Urinary bladder (tissue), 4 donors: ENCODE measurements around the gene CLBA1. TPM values are rescaled to one million over a fixed set of nuclear protein-coding genes. Genes with fewer than 3 reads are reported as not detected.

Experiments used
- DNase-seq: peaks from one replicate; pipeline ENCODE4 v3.0.0-alpha.2; 2015; ENCODE audit errors: extremely low spot score
- H3K27ac ChIP-seq: one replicate; pipeline ENCODE4 v1.5.1; 2013; ENCODE audit warnings: low read depth, mild to moderate bottlenecking, moderate library complexity
- H3K36me3 ChIP-seq: one replicate; pipeline ENCODE4 v1.6.1; 2013; ENCODE audit warnings: mild to moderate bottlenecking, moderate library complexity; ENCODE audit not compliant: insufficient read depth
- H3K4me1 ChIP-seq: one replicate; pipeline ENCODE4 v1.6.1; 2013; ENCODE audit warnings: mild to moderate bottlenecking, moderate library complexity; ENCODE audit not compliant: insufficient read depth
- H3K4me3 ChIP-seq: one replicate; pipeline ENCODE4 v1.5.1; 2013; ENCODE audit warnings: low read depth, low read length
- WGBS: extraction: QIAGEN DNeasy Blood & Tissue Kit; methylation state at CpG from one replicate; pipeline ENCODE4 v1.1.7; 2013; 5-methylcytosine and 5-hydroxymethylcytosine counted together
- polyA plus RNA-seq: library from polyadenylated mRNA; stranded (reverse); fragments of 200-250 nt; gene quantifications from one replicate; pipeline ENCODE4 v1.2.3, GENCODE V29; 2013
- total RNA-seq: library from RNA; depleted of rRNA; stranded (reverse); fragments of >200 nt; gene quantifications from one replicate; pipeline ENCODE4 v1.2.3, GENCODE V29; 2014
- donor health status: healthy with polysubstance abuse.
- donor health status: healthy.

The CLBA1 gene
- total and polyA plus RNA-seq, 2 donors, result 4.7 to 10.1 TPM

DNA sequence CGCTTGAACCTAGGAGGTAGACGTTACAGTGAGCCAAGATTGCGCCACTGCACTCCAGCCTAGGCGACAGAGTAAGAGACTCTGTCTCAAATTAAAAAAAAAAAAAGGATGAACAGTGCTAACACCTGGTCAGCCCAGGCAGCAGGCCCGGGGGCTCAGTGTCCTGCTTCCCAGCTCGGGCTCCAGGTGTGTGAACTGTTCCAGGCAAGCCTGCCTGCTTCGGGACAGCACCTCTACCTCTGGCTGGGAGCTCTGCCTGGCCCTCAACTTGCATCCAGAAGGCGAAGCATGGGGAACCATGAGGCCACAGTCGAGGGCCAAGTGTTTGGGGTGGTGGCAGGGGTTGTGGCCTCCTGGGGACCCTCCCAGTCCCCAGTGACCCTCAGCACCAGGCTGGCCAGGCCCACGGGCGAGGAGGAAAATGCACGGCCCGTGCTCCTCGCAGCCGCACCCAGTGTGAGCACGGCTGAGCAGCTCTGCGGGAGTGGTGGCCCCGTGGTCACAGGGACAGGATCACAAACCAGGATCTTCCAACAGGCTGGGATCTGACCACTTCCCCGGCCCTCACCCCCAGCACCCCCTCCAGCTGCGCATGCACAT is 19.8 kb downstream of the CLBA1 start:
- Histone ChIP-seq H3K4me1 (no peaks in the 10 kb centered on the region), H3K36me3 (no peaks in the 10 kb centered on the region), H3K27ac (no peak overlapping the region), H3K4me3 (no peak overlapping the region)
- 84% methylated on average over 20 of the region's 20 CpGs for WGBS
- DNase-seq, result no peak

DNA sequence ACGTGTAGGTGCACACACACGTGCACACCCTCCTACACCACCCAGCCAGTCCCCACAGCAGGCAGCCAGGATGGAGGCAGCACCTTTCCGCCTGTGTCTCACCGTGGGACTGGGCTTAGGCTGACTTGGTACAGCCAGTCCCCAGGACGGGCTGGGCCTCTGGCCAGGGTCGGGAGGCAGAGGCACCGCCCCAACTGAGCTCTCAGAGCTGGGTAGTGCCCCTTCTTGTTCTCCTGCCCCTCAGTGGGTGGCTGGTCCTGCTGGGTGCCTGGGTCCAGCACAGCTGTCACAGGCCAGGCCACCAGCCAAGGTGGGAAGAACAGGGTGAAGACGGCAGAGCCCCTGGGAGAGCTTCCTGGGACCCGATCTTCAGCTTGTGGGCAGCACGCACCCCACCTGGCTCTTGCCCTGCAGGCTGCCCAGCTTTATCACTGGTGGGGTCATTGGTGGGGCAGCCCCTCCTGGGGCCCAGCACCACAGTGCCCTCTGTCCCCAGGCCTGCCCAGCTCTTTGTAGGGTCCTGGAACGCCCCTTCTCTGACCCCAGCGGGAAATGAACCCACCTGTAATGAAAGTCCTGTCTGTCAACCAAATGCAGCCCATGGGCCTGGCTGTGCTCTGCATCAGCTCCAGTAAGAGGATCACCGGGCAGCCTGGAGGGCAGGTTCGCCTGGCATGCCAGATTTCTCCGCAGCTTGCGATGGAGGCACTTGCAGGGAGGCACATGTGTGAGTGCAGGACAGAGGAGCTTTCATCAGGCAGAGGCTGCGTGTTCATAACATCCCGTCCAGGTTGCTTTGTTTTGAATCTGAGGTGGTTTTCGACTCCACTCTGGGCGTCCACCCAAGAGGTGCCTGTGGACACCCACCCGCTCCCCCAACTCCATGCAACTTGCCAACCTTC is 20.6 kb downstream of the CLBA1 start:
- no peak overlapping the region for H3K4me3 ChIP-seq
- no peak overlapping the region for H3K27ac ChIP-seq
- WGBS, result 85% methylated on average over 21 of the region's 21 CpGs
- no peaks in the 10 kb centered on the region for H3K4me1 ChIP-seq
- DNase-seq, result no peak
- no peaks in the 10 kb centered on the region for H3K36me3 ChIP-seq

DNA sequence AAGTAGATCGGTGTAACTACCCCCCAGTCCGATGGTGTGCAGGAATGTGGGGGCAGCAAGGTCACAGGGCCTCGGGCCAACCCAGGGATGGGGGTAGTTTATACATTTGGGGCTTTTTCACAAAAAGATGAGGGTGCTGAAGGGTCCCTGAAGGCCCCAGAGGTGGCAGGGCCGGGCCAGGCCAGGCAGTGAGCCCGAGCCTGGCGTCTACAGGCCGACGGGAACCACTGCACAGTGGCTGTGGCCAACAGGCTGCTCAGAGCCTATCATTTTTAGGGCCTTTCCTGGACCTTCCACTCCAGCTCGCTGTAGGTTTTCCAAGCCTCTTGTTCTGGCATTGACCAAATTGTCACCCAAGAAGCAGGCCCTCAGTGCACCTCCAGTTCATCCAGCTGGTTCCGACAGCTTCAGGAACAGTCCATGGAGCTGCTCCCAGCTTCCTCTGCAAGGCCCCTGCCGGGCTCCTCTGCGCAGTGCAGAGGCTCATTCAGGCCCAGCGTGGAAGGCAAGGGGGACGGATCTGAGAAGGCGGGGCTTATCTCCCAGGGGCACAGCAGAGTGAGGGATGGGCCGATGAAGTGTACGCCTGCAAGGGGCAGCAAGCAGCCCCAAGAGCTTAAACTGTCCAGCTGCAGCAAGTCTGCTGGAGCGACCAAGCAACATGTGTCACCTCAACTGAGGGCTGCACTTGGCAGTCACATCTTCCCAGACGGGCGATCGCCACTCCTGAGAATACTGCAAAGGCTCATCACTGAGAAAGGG is 21.4 kb downstream of the CLBA1 start:
- Histone ChIP-seq H3K36me3 (peaks cover 2% of the 10 kb centered on the region), H3K4me3 (no peak overlapping the region), H3K27ac (no peak overlapping the region), H3K4me1 (no peaks in the 10 kb centered on the region)
- no peak for DNase-seq
- WGBS, result 88% methylated on average over 21 of the region's 21 CpGs

DNA sequence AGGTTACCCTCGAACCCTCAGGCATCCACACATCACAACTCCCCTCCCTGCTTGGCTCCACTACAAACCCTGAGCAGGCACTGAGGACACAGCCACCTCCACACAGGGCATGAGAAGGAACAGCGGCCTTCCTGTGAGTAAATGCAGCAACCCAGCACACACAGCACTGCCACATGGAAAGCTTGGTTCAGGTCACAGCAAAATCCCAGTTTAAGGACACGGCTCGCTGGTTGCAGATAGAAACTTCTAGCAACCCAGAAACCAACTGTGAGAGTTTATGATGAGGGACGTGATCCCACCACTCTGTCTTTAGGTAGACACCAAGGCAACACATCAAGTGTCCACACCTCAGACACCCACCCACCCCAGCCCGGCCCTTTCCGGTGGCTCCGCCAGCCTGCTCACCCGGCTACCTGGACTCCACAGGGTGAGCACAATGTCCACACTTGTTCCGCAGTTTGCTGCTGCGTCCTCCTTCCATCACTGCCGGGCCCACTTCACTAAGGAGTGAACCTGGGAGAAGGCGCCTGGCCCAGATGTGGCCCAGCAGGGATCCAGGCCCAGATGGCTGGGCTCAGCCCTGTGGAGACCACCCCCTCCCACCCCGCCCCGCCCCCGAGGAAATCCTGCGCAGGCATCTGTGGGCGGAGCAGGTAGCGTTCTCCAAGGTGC is 22.1 kb downstream of the CLBA1 start:
- Histone ChIP-seq H3K27ac (no peak overlapping the region), H3K36me3 (peaks cover 2% of the 10 kb centered on the region), H3K4me3 (no peak overlapping the region), H3K4me1 (no peaks in the 10 kb centered on the region)
- DNase-seq, result no peak
- WGBS, result 93% methylated on average over 19 of the region's 19 CpGs

- DNase-seq, result no peak
- Histone ChIP-seq H3K4me1 (no peaks in the 10 kb centered on the region), H3K36me3 (peaks cover 2% of the 10 kb centered on the region), H3K4me3 (no peak overlapping the region), H3K27ac (no peak overlapping the region)
- WGBS, result 86% methylated on average over 4 of the region's 4 CpGs
These were observed 24.5 kb downstream of the CLBA1 start for GRCh38 chr14:105010106-105010505.

- WGBS, result 70% methylated on average over 17 of the region's 17 CpGs
- no peak for DNase-seq
- Histone ChIP-seq H3K4me3 (no peak overlapping the region), H3K36me3 (peaks cover 2% of the 10 kb centered on the region), H3K27ac (no peak overlapping the region), H3K4me1 (no peaks in the 10 kb centered on the region)
These were observed 25.3 kb downstream of the CLBA1 start for GRCh38 chr14:105010891-105011291.

DNA sequence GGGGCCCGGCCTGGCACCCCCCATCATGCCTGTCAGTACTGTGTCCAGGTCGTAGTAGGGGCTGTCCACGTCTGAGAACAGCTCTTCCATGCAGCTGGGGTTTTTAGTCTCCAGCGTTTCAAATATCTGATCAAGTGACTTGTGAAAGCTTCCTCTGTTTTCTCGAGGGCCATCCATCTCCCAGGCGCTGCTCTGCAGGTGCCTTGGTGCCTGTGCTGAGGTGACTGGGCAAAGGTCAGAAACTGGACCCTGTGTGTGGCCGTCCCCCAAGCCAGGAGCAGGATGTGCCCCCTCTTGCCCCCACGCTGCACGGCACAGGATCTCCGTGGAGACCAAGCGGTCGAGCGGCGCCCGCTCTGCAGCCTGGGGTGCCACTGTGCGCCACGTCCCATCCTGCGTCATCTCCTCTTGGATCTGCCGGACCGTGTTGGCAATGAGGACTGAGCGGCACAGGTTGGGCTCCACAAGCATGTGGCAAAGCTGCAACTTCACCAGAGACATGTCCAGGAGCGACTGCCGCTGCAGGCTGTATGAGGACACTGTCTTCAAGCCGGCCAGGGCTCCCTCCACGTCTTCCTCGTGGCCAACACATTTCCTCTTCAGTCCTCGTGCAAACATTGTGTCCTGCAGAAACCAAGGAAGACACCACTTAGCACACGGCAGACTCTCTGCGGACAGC is 25.9 kb downstream of the CLBA1 start:
- DNase-seq, result no peak
- H3K4me3 ChIP-seq, result no peak overlapping the region
- no peaks in the 10 kb centered on the region for H3K4me1 ChIP-seq
- H3K36me3 ChIP-seq, result peaks cover 2% of the 10 kb centered on the region
- H3K27ac ChIP-seq, result no peak overlapping the region
- WGBS, result 81% methylated on average over 29 of the region's 29 CpGs

DNA sequence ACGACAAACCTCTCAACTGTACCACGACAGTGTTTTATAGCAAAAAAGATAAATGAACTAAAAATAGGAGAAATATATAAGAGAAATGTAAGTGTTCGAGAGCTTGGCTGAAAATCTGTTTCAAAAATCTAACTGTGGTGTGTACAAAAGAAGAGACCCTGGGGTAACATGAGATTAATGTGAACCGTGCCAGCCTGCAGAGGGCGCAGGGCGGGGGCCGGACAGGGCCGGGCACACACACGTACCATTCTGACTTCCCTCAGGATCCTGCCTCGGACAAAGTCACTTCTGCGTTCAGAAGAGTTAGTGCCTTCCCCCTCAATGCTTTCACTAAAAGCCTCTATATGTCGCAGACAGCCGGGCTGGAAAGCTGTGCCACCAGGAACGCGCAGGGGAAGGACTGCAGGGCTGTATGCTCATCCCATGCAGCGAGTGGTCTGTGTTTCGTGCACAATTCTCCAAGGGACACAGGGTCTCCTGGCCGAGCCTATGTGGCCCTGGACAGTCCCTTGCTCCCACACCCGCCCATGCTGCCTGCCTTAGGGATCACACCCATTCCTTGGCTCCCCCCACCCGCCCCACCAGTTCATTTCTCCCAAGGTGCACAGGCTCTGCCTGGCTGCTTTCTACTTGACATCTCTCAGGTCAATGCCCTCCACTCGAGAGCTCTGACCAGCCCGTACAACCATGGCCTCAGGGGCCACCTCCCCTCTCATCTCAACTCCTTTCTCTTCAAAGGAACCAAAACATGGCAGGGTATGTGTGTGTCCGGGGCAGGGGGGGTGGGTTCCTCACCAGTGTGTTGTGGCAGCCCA is 26.8 kb downstream of the CLBA1 start:
- no peak for DNase-seq
- H3K4me1 ChIP-seq, result no peaks in the 10 kb centered on the region
- no peak overlapping the region for H3K27ac ChIP-seq
- 69% methylated on average over 23 of the region's 23 CpGs for WGBS
- no peak overlapping the region for H3K4me3 ChIP-seq
- H3K36me3 ChIP-seq, result peaks cover 2% of the 10 kb centered on the region

DNA sequence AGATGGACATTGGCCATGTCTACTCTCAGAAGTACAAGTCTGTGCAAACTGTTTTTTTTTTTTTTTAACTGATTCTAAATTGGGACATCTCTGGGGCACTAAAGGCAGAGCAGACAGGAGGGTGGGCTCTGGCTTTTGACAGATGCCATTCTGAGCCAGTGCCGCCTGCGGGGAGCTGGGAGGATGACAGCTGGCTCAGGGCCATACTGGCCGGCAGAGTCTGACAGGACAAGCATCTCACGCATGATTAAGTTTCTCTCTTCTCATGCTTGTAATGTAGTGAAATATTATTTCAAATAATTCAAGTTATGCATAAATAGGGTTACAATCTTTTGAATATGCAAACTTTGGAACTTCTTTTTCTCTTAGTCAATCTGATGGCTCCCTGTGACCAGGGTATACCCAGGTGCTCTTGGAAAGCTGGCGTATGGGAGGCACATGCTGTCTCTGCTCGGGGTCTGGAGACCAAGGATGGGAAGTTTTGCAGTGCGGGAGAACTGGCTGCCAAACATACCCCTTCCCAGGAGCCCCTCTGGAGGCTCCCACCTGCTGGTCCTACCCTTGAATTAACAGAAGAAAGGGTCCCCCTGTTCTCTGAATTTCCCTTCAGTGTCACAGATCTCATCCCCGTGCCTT is 27.7 kb downstream of the CLBA1 start:
- Histone ChIP-seq H3K36me3 (peaks cover 2% of the 10 kb centered on the region), H3K27ac (no peak overlapping the region), H3K4me1 (no peaks in the 10 kb centered on the region), H3K4me3 (no peak overlapping the region)
- 45% methylated on average over 8 of the region's 8 CpGs for WGBS
- no peak for DNase-seq

GRCh38 chr14:105014032-105014431 is 28.4 kb downstream of the CLBA1 start:
- DNase-seq, result no peak
- WGBS, result 91% methylated on average over 9 of the region's 9 CpGs
- peaks cover 2% of the 10 kb centered on the region for H3K36me3 ChIP-seq
- no peak overlapping the region for H3K4me3 ChIP-seq
- no peaks in the 10 kb centered on the region for H3K4me1 ChIP-seq
- H3K27ac ChIP-seq, result no peak overlapping the region

- no peak overlapping the region for H3K27ac ChIP-seq
- WGBS, result 60% methylated on average over 4 of the region's 4 CpGs
- no peak for DNase-seq
- H3K36me3 ChIP-seq, result peaks cover 2% of the 10 kb centered on the region
- no peaks in the 10 kb centered on the region for H3K4me1 ChIP-seq
- H3K4me3 ChIP-seq, result no peak overlapping the region
These were observed 29.0 kb downstream of the CLBA1 start for GRCh38 chr14:105014631-105015030.

- no peaks in the 10 kb centered on the region for H3K4me1 ChIP-seq
- 78% methylated on average over 9 of the region's 9 CpGs for WGBS
These were observed 29.7 kb downstream of the CLBA1 start for GRCh38 chr14:105015242-105015641.

More at GRCh38 chr14:105015242-105015641, 29.7 kb downstream of the CLBA1 start:
- Histone ChIP-seq H3K36me3 (peaks cover 2% of the 10 kb centered on the region), H3K4me3 (no peak overlapping the region), H3K27ac (no peak overlapping the region)
- no peak for DNase-seq
